H9 (cell line): ENCODE measurements around the gene ITSN1. TPM values are rescaled to one million over a fixed set of nuclear protein-coding genes. Genes with fewer than 3 reads are reported as not detected.

Experiments used
- DNase-seq: peaks from one replicate; pipeline ENCODE4 v3.0.0-alpha.2; 2017
- H2AFZ ChIP-seq: one replicate; pipeline ENCODE4 v1.6.1; 2013; ENCODE audit warnings: mild to moderate bottlenecking, low read length, control low read depth, moderate library complexity
- H2AK5ac ChIP-seq: 2 replicates; pipeline ENCODE4 v1.6.1; 2013; ENCODE audit warnings: low read length, control low read depth, mixed read lengths; ENCODE audit not compliant: insufficient read length
- H2BK120ac ChIP-seq: one replicate; pipeline ENCODE4 v1.6.1; 2013; ENCODE audit warnings: low read depth, mild to moderate bottlenecking, low read length, control low read depth, inconsistent platforms; ENCODE audit not compliant: poor library complexity, severe bottlenecking
- H2BK12ac ChIP-seq: 2 replicates; pipeline ENCODE4 v1.6.1; 2013; ENCODE audit warnings: low read length, control low read depth, mixed read lengths, low read depth; ENCODE audit not compliant: insufficient read length
- H2BK15ac ChIP-seq: 2 replicates; pipeline ENCODE4 v1.6.1; 2013; ENCODE audit warnings: low read depth, low read length, control low read depth
- H2BK20ac ChIP-seq: one replicate; pipeline ENCODE4 v1.6.1; 2013; ENCODE audit warnings: low read depth, mild to moderate bottlenecking, low read length, control low read depth, inconsistent platforms; ENCODE audit not compliant: poor library complexity, severe bottlenecking
- H2BK5ac ChIP-seq: 2 replicates; pipeline ENCODE4 v1.6.1; 2013; ENCODE audit warnings: low read length, control low read depth, mixed read lengths; ENCODE audit not compliant: insufficient read length
- H3K14ac ChIP-seq: 2 replicates; pipeline ENCODE4 v1.6.1; 2013; ENCODE audit warnings: low read length, control low read depth; ENCODE audit not compliant: insufficient read depth
- H3K18ac ChIP-seq: 2 replicates; pipeline ENCODE4 v1.6.1; 2013; ENCODE audit warnings: low read depth, mild to moderate bottlenecking, mixed read lengths, low read length, control low read depth; ENCODE audit not compliant: insufficient read length
- H3K23ac ChIP-seq: 2 replicates; pipeline ENCODE4 v1.6.1; 2013; ENCODE audit warnings: low read length, control low read depth, mixed read lengths, low read depth; ENCODE audit not compliant: insufficient read length
- H3K23me2 ChIP-seq: 2 replicates; pipeline ENCODE4 v1.6.1; 2013; ENCODE audit warnings: low read depth, mild to moderate bottlenecking, mixed read lengths, low read length, control low read depth; ENCODE audit not compliant: insufficient read length, poor library complexity, severe bottlenecking
- H3K27ac ChIP-seq: 2 replicates; pipeline ENCODE4 v1.5.1; 2013; ENCODE audit warnings: low read length, control low read depth, mixed read lengths, low read depth; ENCODE audit not compliant: insufficient read length
- H3K27me3 ChIP-seq: 2 replicates; pipeline ENCODE4 v1.6.1; 2013; ENCODE audit warnings: low read length, control low read depth, inconsistent platforms; ENCODE audit not compliant: insufficient read depth
- H3K4ac ChIP-seq: 2 replicates; pipeline ENCODE4 v1.6.1; 2013; ENCODE audit warnings: low read depth, mild to moderate bottlenecking, control low read depth, inconsistent platforms, low read length, moderate library complexity
- H3K4me1 ChIP-seq: 2 replicates; pipeline ENCODE4 v1.6.1; 2013; ENCODE audit warnings: low read length, control low read depth, inconsistent platforms; ENCODE audit not compliant: insufficient read depth
- H3K4me2 ChIP-seq: 2 replicates; pipeline ENCODE4 v1.6.1; 2013; ENCODE audit warnings: low read length, control low read depth, mixed read lengths; ENCODE audit not compliant: insufficient read length, insufficient read depth
- H3K56ac ChIP-seq: 2 replicates; pipeline ENCODE4 v1.6.1; 2013; ENCODE audit warnings: low read depth, mild to moderate bottlenecking, mixed read lengths, low read length, control low read depth; ENCODE audit not compliant: insufficient read length
- H3K79me1 ChIP-seq: 2 replicates; pipeline ENCODE4 v1.6.1; 2013; ENCODE audit warnings: low read depth, mild to moderate bottlenecking, moderate library complexity, low read length, control low read depth, inconsistent platforms; ENCODE audit not compliant: insufficient read depth, poor library complexity, severe bottlenecking
- H3K79me2 ChIP-seq: 2 replicates; pipeline ENCODE4 v1.6.1; 2013; ENCODE audit warnings: low read length, control low read depth, inconsistent platforms; ENCODE audit not compliant: insufficient read depth
- H3K9ac ChIP-seq: 2 replicates; pipeline ENCODE4 v1.6.1; 2013; ENCODE audit warnings: low read length, control low read depth, mixed read lengths; ENCODE audit not compliant: insufficient read length; ENCODE audit errors: extremely low read depth
- H3K9me3 ChIP-seq: one replicate; pipeline ENCODE4 v1.6.1; 2013; ENCODE audit warnings: low read depth, low read length, inconsistent platforms; ENCODE audit not compliant: control insufficient read depth
- H3T11ph ChIP-seq: one replicate; pipeline ENCODE4 v1.6.1; 2013; ENCODE audit warnings: mild to moderate bottlenecking, low read length, control low read depth, inconsistent platforms
- H4K20me1 ChIP-seq: one replicate; pipeline ENCODE4 v1.6.1; 2013; ENCODE audit not compliant: control insufficient read depth, insufficient read length, insufficient read depth
- H4K5ac ChIP-seq: 2 replicates; pipeline ENCODE4 v1.6.1; 2013; ENCODE audit warnings: low read depth, mild to moderate bottlenecking, mixed read lengths, low read length, control low read depth; ENCODE audit not compliant: insufficient read length
- H4K8ac ChIP-seq: replicated peaks from 2 replicates; pipeline ENCODE4 v1.6.1; 2013; ENCODE audit warnings: low read length, control low read depth, mixed read lengths, low read depth; ENCODE audit not compliant: insufficient read length
- H4K91ac ChIP-seq: 2 replicates; pipeline ENCODE4 v1.6.1; 2013; ENCODE audit warnings: low read depth, mild to moderate bottlenecking, moderate library complexity, mixed read lengths, low read length, control low read depth; ENCODE audit not compliant: insufficient read length
- H3K27ac Mint-ChIP-seq, 3 experiments: 2 replicates in 2 of 3; 3 replicates in 1 of 3; pipeline ENCODE4 v1.8.0; 2020 to 2021; ENCODE audit warnings: mixed read lengths in 3 of 3, mild to moderate bottlenecking in 1 of 3, moderate library complexity in 1 of 3
- H3K27me3 Mint-ChIP-seq: 2 replicates; pipeline ENCODE4 v1.8.0; 2021; ENCODE audit warnings: low read depth, mild to moderate bottlenecking, moderate library complexity, mixed read lengths
- H3K36me3 Mint-ChIP-seq, 3 experiments: 2 replicates in 2 of 3; 3 replicates in 1 of 3; pipeline ENCODE4 v1.8.0; 2020 to 2021; ENCODE audit warnings: low read depth in 3 of 3, mixed read lengths in 3 of 3; ENCODE audit not compliant: insufficient read depth in 1 of 3
- H3K4me1 Mint-ChIP-seq, 2 experiments: 2 replicates each; pipeline ENCODE4 v1.8.0; 2020; ENCODE audit warnings: mixed read lengths in 2 of 2
- H3K4me3 Mint-ChIP-seq, 2 experiments: 2 replicates in 1 of 2; 3 replicates in 1 of 2; pipeline ENCODE4 v1.8.0; 2020 to 2021; ENCODE audit warnings: mild to moderate bottlenecking in 2 of 2, mixed read lengths in 2 of 2, moderate library complexity in 1 of 2
- H3K9me3 Mint-ChIP-seq, 2 experiments: 2 replicates in 1 of 2; 3 replicates in 1 of 2; pipeline ENCODE4 v1.8.0; 2020; ENCODE audit warnings: mild to moderate bottlenecking in 2 of 2, mixed read lengths in 2 of 2, moderate library complexity in 1 of 2
- CTCF ChIP-seq: fragments of 200-600 bp; sonication (generic); conservative IDR thresholded peaks from 3 replicates; pipeline ENCODE4 v1.8.0; 2021; ENCODE audit warnings: antibody characterized with exemption, mild to moderate bottlenecking
- WGBS: extraction: QIAGEN DNeasy Blood & Tissue Kit; methylation state at CpG from one replicate; pipeline ENCODE4 v1.1.7; 2013; ENCODE audit warnings: missing lambda C conversion rate, low lambda C conversion rate, mixed read lengths; ENCODE audit not compliant: insufficient read length; ENCODE audit errors: extremely low coverage; 5-methylcytosine and 5-hydroxymethylcytosine counted together
- total RNA-seq: library from RNA; stranded (reverse); gene quantifications from 2 replicates; pipeline ENCODE4 v1.2.1, GENCODE V29; 2021

Gene ITSN1
- total RNA-seq, 1 experiment from 2014 or later = 94.2 TPM

DNA sequence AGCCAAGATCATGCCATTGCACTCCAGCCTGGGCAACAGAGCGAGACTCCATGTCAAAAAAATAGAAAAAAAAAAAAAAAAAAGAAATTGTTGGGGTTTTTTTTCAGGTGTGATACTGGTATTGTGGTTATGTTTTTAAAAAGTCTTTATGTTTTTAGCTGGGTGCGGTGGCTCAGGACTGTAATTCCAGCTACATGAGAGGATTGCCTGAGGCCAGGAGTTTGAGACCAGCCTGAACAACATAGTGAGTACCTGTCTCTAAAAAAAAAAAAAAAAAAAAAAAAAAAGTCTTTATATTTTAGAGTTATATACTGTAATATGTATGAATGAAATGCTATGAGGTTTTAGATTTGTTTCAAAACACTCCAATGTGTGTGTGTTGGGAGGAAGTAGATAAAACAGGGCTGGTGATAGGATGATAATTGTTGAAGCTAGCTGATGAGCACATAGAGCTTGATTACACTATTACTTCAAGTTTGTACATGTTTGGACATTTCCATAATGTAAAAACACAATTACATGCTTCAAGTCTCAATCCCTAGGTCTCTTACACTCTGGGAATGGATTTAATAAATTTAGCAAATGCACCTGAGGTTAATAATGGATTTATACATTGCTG lies 303.5 kb downstream of the ITSN1 start:
- no peak for TF ChIP-seq CTCF
- H3K36me3 Mint-ChIP-seq = peaks cover 4 to 18% (median 14%) of the 10 kb centered on the region in 3 experiments; a peak in 6 of 7 replicates
- no peak overlapping the region for H2BK12ac ChIP-seq
- H3K27me3 ChIP-seq = no peaks in the 10 kb centered on the region
- no peaks in the 10 kb centered on the region for H3K9me3 ChIP-seq
- no peak overlapping the region for H3K56ac ChIP-seq
- H3K18ac ChIP-seq = no peak overlapping the region
- no peaks in the 10 kb centered on the region for H4K20me1 ChIP-seq
- no peak overlapping the region for H2BK120ac ChIP-seq
- H2BK5ac ChIP-seq = no peak overlapping the region
- WGBS = no CpG with 5 or more reads among the region's 2 CpGs
- H2AK5ac ChIP-seq = no peak overlapping the region
- no peak overlapping the region for H3K4me2 ChIP-seq
- no peak overlapping the region for H4K5ac ChIP-seq
- no peak overlapping the region for H3K14ac ChIP-seq
- no peak overlapping the region for H2AFZ ChIP-seq
- H3K79me2 ChIP-seq = no peaks in the 10 kb centered on the region
- no peak overlapping the region for H3K9ac ChIP-seq
- H2BK15ac ChIP-seq = no peak overlapping the region
- H3K4me1 ChIP-seq = peaks cover 15% of the 10 kb centered on the region; the same call in 1 of the 2 replicates
- H3T11ph ChIP-seq = no peak overlapping the region
- DNase-seq = no peak
- H3K23ac ChIP-seq = no peak overlapping the region
- H3K4ac ChIP-seq = no peak overlapping the region
- no peaks in the 10 kb centered on the region for H3K23me2 ChIP-seq
- H3K27ac Mint-ChIP-seq = 0 out of 7 replicates have a peak overlapping the region, but pooled peaks of 1 of the 3 experiments have one; percentile 97
- H3K27ac ChIP-seq = no peak overlapping the region
- H4K8ac ChIP-seq = no peak overlapping the region
- H3K27me3 Mint-ChIP-seq = peaks cover 6% of the 10 kb centered on the region
- no peaks in the 10 kb centered on the region for H3K79me1 ChIP-seq
- peaks cover 34 to 41% of the 10 kb centered on the region in 2 experiments for H3K4me1 Mint-ChIP-seq
- no peak overlapping the region for H2BK20ac ChIP-seq
- H4K91ac ChIP-seq = no peak overlapping the region
- H3K9me3 Mint-ChIP-seq = peaks cover 4 to 11% of the 10 kb centered on the region in 2 experiments; a peak in 4 of 5 replicates
- H3K4me3 Mint-ChIP-seq = no peak overlapping the region
